Tibial nerve (tissue), 4 donors: ENCODE data around the gene FIG4. TPM values are rescaled to one million over a fixed set of nuclear protein-coding genes. Genes with fewer than 3 reads are reported as not detected.

Experiments
- DNase-seq, 2 donors: peaks; one replicate each; pipeline ENCODE4 v3.0.0-alpha.2; 2019; ENCODE audit warnings: low spot score in 2 of 2
- H3K27ac ChIP-seq, 4 donors: fragments of 200-600 bp; sonication (generic) in 3 of 4; one replicate each; pipeline ENCODE4 v1.5.1; 2017 to 2019; ENCODE audit warnings: mild to moderate bottlenecking in 1 of 4
- H3K27me3 ChIP-seq, 2 donors: fragments of 200-600 bp; sonication (generic) in 1 of 2; one replicate each; pipeline versions ENCODE4 v1.5.1 to v1.6.0; 2017 to 2019
- H3K36me3 ChIP-seq, 3 donors: fragments of 200-600 bp; sonication (generic); one replicate each; pipeline ENCODE4 v1.5.1; 2018 to 2019
- H3K4me1 ChIP-seq, 4 donors: fragments of 200-600 bp; sonication (generic) in 3 of 4; one replicate each; pipeline ENCODE4 v1.5.1; 2017 to 2019
- H3K4me3 ChIP-seq, 4 donors: fragments of 200-600 bp; sonication (generic) in 3 of 4; one replicate each; pipeline ENCODE4 v1.5.1; 2017 to 2019; ENCODE audit warnings: mild to moderate bottlenecking in 1 of 4, moderate library complexity in 1 of 4
- H3K9me3 ChIP-seq, 4 donors: fragments of 200-600 bp; sonication (generic) in 3 of 4; one replicate each; pipeline ENCODE4 v1.5.1; 2017 to 2019
- EP300 ChIP-seq, 2 donors: sonication (generic); formaldehyde crosslinking; IDR thresholded peaks; one replicate each; pipeline ENCODE4 v1.6.1; 2017; ENCODE audit warnings: antibody characterized with exemption in 2 of 2, mild to moderate bottlenecking in 1 of 2
- POLR2A ChIP-seq, 2 donors: fragments of 450-650 bp; IDR thresholded peaks; one replicate each; pipeline ENCODE4 v1.6.1; 2017; ENCODE audit warnings: antibody characterized with exemption in 2 of 2, mild to moderate bottlenecking in 2 of 2, moderate library complexity in 2 of 2
- WGBS, 2 donors: methylation state at CpG; one replicate each; pipeline ENCODE4 v1.1.5; 2018; 5-methylcytosine and 5-hydroxymethylcytosine counted together
- total RNA-seq, 4 donors: library from RNA; depleted of rRNA; stranded (reverse); fragments of >200 nt; gene quantifications; one replicate each; pipeline ENCODE4 v1.1.0, GENCODE V29; 2016
- TF ChIP-seq, protein P1 (sequence below), 5 experiments: fragments of 200-600 bp in 3 of 5; fragments of 450-650 bp in 2 of 5; sonication (generic) in 3 of 5; IDR thresholded peaks; one replicate each; pipeline ENCODE4 v1.5.1; 2016 to 2019; ENCODE audit warnings: antibody characterized with exemption in 5 of 5, mild to moderate bottlenecking in 3 of 5, moderate library complexity in 2 of 5

The FIG4 gene
- total RNA-seq, 4 donors from 2014 or later: 11.4 to 42.9 (median 21.6) TPM

DNA sequence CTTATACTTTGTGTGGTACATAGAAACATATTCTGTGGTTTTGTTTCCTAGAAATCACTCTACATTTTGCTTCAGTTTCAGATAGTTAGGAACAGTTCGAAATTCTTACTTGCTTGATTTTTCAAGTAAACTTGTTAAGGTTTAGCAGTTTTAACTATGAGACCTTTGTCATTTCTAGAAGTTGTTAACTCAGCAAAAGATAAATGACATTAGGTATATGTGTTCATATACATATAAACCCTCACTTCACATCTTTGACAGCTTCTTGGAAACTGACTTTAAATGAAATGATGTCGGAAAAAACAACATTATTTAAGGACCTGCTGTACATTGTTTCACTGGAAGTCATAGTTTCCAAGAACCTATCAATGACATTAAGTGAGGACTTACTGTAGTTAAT lies 96.2 kb downstream of the FIG4 start:
- Histone ChIP-seq H3K9me3 (no peaks in the 10 kb centered on the region), H3K4me3 (no peak overlapping the region), H3K27ac (no peak overlapping the region), H3K4me1 (peaks cover 0 to 15% (median 0%) of the 10 kb centered on the region in 4 donors), H3K27me3 (no peaks in the 10 kb centered on the region), H3K36me3 (peaks cover 0 to 22% (median 0%) of the 10 kb centered on the region in 3 donors)
- TF ChIP-seq EP300 (IDR thresholded peaks at IDR 0.05) (no peak), POLR2A (IDR thresholded peaks at IDR 0.05) (no peak)
- TF ChIP-seq, protein P1, sequence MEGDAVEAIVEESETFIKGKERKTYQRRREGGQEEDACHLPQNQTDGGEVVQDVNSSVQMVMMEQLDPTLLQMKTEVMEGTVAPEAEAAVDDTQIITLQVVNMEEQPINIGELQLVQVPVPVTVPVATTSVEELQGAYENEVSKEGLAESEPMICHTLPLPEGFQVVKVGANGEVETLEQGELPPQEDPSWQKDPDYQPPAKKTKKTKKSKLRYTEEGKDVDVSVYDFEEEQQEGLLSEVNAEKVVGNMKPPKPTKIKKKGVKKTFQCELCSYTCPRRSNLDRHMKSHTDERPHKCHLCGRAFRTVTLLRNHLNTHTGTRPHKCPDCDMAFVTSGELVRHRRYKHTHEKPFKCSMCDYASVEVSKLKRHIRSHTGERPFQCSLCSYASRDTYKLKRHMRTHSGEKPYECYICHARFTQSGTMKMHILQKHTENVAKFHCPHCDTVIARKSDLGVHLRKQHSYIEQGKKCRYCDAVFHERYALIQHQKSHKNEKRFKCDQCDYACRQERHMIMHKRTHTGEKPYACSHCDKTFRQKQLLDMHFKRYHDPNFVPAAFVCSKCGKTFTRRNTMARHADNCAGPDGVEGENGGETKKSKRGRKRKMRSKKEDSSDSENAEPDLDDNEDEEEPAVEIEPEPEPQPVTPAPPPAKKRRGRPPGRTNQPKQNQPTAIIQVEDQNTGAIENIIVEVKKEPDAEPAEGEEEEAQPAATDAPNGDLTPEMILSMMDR (IDR thresholded peaks at IDR 0.05): no peak
- no peak for DNase-seq
- WGBS, 2 donors: 96 to 99% methylated on average over 2 of the region's 2 CpGs

DNA sequence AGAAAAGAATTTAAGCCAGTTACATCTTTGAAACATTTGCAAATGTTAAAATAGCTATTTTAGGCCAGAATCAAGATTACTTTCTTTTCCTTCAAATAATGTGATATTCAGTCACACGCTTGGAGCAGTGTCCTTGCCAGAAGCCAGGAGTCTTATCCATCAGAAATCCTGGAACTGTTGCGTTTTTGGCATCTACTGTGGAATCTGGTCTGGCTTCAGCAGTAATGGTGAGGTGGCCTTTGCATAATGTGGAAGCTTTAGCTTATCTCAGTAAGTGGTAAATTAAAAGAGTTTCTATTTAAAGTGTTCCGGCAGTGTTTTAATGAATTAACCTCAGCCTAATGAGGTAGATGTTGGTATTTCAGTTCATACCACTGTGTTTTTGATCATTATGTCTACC lies 97.6 kb downstream of the FIG4 start:
- 87% methylated on average over 3 of the region's 3 CpGs for WGBS, 2 donors
- H3K36me3 ChIP-seq: peaks cover 0 to 22% (median 0%) of the 10 kb centered on the region in 3 donors
- peaks cover 0 to 28% (median 3%) of the 10 kb centered on the region in 4 donors for H3K4me1 ChIP-seq
- no peak overlapping the region for H3K4me3 ChIP-seq
- no peak for TF ChIP-seq EP300 (IDR thresholded peaks at IDR 0.05)
- TF ChIP-seq POLR2A (IDR thresholded peaks at IDR 0.05): no peak
- TF ChIP-seq, protein P1 (IDR thresholded peaks at IDR 0.05): no peak
- DNase-seq: no peak
- H3K27me3 ChIP-seq: no peaks in the 10 kb centered on the region
- H3K27ac ChIP-seq: no peak overlapping the region
- no peaks in the 10 kb centered on the region for H3K9me3 ChIP-seq

DNA sequence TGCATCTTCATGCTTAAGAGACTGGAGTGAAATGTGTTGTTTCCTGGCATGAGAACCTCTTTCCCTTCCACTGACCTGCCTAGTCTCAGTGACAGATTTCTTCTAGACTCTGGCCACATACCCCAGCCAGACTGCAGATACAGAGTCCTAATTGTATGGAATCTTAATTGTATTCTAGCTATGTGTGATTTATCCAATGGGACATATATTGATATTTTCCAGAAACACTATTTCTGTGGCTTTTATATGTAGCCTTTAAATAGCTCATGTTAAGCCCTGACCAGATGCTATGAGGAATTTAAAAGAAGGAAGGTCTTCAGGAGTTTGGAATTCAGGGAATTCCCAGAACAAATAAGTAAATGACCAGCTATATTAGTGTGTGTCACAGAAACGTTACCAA lies 99.0 kb downstream of the FIG4 start:
- DNase-seq: no peak
- Histone ChIP-seq H3K36me3 (peaks cover 0 to 22% (median 0%) of the 10 kb centered on the region in 3 donors), H3K4me1 (peaks cover 0 to 39% (median 9%) of the 10 kb centered on the region in 4 donors), H3K9me3 (no peaks in the 10 kb centered on the region), H3K27me3 (no peaks in the 10 kb centered on the region), H3K27ac (peak overlapping the region in 2 of 4 donors; percentile 81 to 95), H3K4me3 (no peak overlapping the region)
- WGBS, 2 donors: 15 to 23% methylated on average over 1 of the region's 1 CpG
- no peak for TF ChIP-seq POLR2A (IDR thresholded peaks at IDR 0.05)
- TF ChIP-seq, protein P1 (IDR thresholded peaks at IDR 0.05): no peak
- no peak for TF ChIP-seq EP300 (IDR thresholded peaks at IDR 0.05)

DNA sequence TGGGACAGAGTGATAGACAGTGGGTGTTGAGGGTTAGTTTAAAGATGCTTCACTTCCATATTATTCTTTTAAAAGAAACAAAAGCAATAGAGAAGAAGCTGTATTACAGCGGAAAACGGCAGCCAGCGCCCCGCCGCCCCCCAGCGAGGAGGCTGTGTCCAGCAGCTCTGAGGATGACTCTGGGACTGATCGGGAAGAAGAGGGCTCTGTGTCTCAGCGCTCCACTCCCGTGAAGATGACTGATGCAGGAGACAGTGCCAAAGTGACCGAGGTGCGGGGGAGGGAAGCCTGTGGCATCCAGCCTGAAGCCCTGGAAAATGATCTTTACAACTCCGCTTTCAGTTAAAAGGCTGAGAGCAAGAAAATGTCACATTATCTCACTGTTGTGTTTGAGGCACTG lies 100.2 kb downstream of the FIG4 start:
- no peak for DNase-seq
- Histone ChIP-seq H3K4me1 (peaks cover 0 to 44% (median 11%) of the 10 kb centered on the region in 4 donors), H3K9me3 (no peaks in the 10 kb centered on the region), H3K27me3 (no peaks in the 10 kb centered on the region), H3K27ac (peak overlapping the region in 3 of 4 donors; percentile 9 to 95 (median 81)), H3K4me3 (no peak overlapping the region), H3K36me3 (peaks cover 0 to 12% (median 0%) of the 10 kb centered on the region in 3 donors)
- WGBS, 2 donors: 52 to 55% methylated on average over 12 of the region's 12 CpGs
- TF ChIP-seq, protein P1 (IDR thresholded peaks at IDR 0.05): no peak
- TF ChIP-seq POLR2A (IDR thresholded peaks at IDR 0.05): no peak
- no peak for TF ChIP-seq EP300 (IDR thresholded peaks at IDR 0.05)

DNA sequence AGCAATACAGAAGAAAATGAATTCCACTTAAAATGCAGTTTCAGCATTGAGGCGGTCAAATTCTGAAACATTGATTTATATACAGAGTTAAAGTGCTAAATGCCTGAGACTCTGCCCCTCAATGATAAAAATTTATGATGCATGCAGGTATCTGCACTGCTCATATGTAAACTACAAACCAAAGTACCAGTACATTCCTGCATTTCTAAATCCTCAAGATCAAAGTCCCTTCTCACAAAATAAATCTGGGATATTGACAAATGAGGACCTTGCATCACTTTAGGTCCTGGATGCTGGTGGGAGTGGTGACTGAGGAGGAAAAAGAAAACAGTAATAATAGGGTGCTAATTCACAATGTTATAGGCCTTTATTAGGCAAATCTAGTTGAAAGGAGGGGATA lies 101.9 kb downstream of the FIG4 start:
- no peak for TF ChIP-seq EP300 (IDR thresholded peaks at IDR 0.05)
- no peak for TF ChIP-seq POLR2A (IDR thresholded peaks at IDR 0.05)
- TF ChIP-seq, protein P1 (IDR thresholded peaks at IDR 0.05): no peak
- no peak for DNase-seq
- Histone ChIP-seq H3K27me3 (no peaks in the 10 kb centered on the region), H3K27ac (peak overlapping the region; percentile 61 to 95 (median 76)), H3K4me3 (no peak overlapping the region), H3K36me3 (peaks cover 0 to 18% (median 0%) of the 10 kb centered on the region in 3 donors), H3K4me1 (peaks cover 0 to 44% (median 11%) of the 10 kb centered on the region in 4 donors), H3K9me3 (no peaks in the 10 kb centered on the region)
- 83 to 90% methylated on average over 1 of the region's 1 CpG for WGBS, 2 donors
